Ovary (tissue), 9 donors: ENCODE data around the gene RAB17. TPM values are rescaled to one million over a fixed set of nuclear protein-coding genes. Genes with fewer than 3 reads are reported as not detected.

ENCODE experiments used
- DNase-seq, 5 donors: peaks; one replicate each; pipeline ENCODE4 v3.0.0-alpha.2; 2019 to 2020
- H3K27ac ChIP-seq, 2 donors: fragments of 200-600 bp; one replicate each; pipeline versions ENCODE4 v1.5.1 to v1.8.0; 2019 to 2022
- H3K27me3 ChIP-seq: fragments of 200-600 bp; one replicate; pipeline ENCODE4 v1.8.0; 2022
- H3K36me3 ChIP-seq: fragments of 200-600 bp; sonication (generic); one replicate; pipeline ENCODE4 v1.5.1; 2019
- H3K4me1 ChIP-seq: one replicate; pipeline ENCODE4 v1.8.1; 2013; ENCODE audit warnings: mild to moderate bottlenecking, moderate library complexity; ENCODE audit not compliant: insufficient read depth
- H3K4me3 ChIP-seq: fragments of 200-600 bp; sonication (generic); one replicate; pipeline ENCODE4 v1.5.1; 2017
- H3K9me3 ChIP-seq, 2 donors: fragments of 200-600 bp in 1 of 2; sonication (generic) in 1 of 2; one replicate each; pipeline versions ENCODE4 v1.5.1 to v1.8.1; 2013 to 2019; ENCODE audit warnings: mild to moderate bottlenecking in 1 of 2, moderate library complexity in 1 of 2
- EP300 ChIP-seq: sonication (generic); formaldehyde crosslinking; IDR thresholded peaks from one replicate; pipeline ENCODE4 v1.6.1; 2017; ENCODE audit warnings: antibody characterized with exemption
- POLR2A ChIP-seq: fragments of 450-650 bp; IDR thresholded peaks from one replicate; pipeline ENCODE4 v1.6.1; 2017; ENCODE audit warnings: antibody characterized with exemption, mild to moderate bottlenecking, moderate library complexity
- WGBS, 3 donors: extraction: QIAGEN DNeasy Blood & Tissue Kit in 1 of 3; methylation state at CpG; one replicate each; pipeline versions ENCODE4 v1.1.5 to v1.1.7; 2013 to 2017; 5-methylcytosine and 5-hydroxymethylcytosine counted together
- intact Hi-C, 4 donors: fragments of 100-400 bp; cut with DNase I; formaldehyde crosslinking; loops; one replicate each; pipeline versions ENCODE4 v1.11.0 to v1.15.1; 2022 to 2023
- polyA plus RNA-seq, 2 donors: library from polyadenylated mRNA; stranded (reverse); fragments of 200-250 nt in 1 of 2; fragments of 350-450 nt in 1 of 2; fragmentation: Illumina TruSeq in 1 of 2; extraction: RNeasy Lipid Tissue Mini Kit (QIAGEN cat#74804) in 1 of 2; gene quantifications; one replicate each; pipeline ENCODE4 v1.2.3, GENCODE V29; 2013 to 2014
- total RNA-seq, 7 donors: library from RNA; depleted of rRNA in 2 of 7; stranded (reverse); fragments of >200 nt in 2 of 7; fragmentation: NEBNext Ultra II Directional in 3 of 7; extraction: Animal tissue kit (Norgen Biotek cat#: 25700) in 3 of 7; gene quantifications; one replicate each; pipeline versions ENCODE4 v1.1.0 to v1.2.4, GENCODE V29; 2016 to 2023
- TF ChIP-seq, protein P1 (sequence below), 3 donors: fragments of 450-650 bp in 2 of 3; fragments of 200-600 bp in 1 of 3; IDR thresholded peaks; one replicate each; pipeline versions ENCODE4 v1.5.1 to v1.8.0; 2016 to 2022; ENCODE audit warnings: antibody characterized with exemption in 3 of 3, mild to moderate bottlenecking in 1 of 3
- donor health status: DM: no; HTN: no; CAD: no; lungs with moderate emphysema.
- donor health status: DM: no; HTN: no; CAD: no.
- donor health status: Bipolar disorder and iron deficiency.
- donor health status: DM: yes; HTN: yes; CAD: no.
- donor health status: DM: no; HTN: no; CAD: no.
- donor health status: DM: yes; HTN: yes; CAD: no.

RAB17 gene
- total and polyA plus RNA-seq, 9 donors: 0.38 to 19.3 (median 4.3) TPM

DNA sequence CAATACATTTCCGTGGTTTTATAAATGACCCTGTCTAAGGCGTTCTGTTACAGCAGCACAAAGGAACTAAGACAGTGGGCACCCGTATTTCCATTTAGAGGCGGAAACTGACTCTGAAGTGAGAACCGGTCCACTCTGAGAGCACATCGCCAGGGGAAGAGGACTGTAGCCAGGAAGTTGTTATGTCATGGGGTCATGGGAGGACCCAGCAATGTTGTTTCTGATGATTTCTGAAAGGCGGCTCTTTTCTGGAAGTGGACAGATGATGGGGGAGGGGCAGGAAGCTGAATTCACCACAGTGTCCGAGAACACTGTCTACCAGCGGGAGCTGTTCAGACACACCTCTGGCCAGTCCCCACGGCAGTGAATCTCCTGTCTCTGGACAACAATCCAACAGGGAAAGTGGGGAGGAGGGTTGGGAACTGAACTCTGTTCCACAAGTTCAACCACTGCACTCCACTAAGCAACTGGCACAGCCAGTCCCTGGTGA is 34.7 kb upstream of the RAB17 start:
- H3K36me3 ChIP-seq: no peaks in the 10 kb centered on the region
- H3K27me3 ChIP-seq: no peaks in the 10 kb centered on the region
- H3K9me3 ChIP-seq: no peaks in the 10 kb centered on the region
- no peak overlapping the region for H3K4me3 ChIP-seq
- 82 to 88% (median 82%) methylated on average over 10 of the region's 10 CpGs for WGBS, 3 donors
- H3K4me1 ChIP-seq: peaks cover 10% of the 10 kb centered on the region
- H3K27ac ChIP-seq: no peak overlapping the region
- DNase-seq: no peak
- TF ChIP-seq EP300: no peak
- no peak for TF ChIP-seq POLR2A
- TF ChIP-seq, protein P1, sequence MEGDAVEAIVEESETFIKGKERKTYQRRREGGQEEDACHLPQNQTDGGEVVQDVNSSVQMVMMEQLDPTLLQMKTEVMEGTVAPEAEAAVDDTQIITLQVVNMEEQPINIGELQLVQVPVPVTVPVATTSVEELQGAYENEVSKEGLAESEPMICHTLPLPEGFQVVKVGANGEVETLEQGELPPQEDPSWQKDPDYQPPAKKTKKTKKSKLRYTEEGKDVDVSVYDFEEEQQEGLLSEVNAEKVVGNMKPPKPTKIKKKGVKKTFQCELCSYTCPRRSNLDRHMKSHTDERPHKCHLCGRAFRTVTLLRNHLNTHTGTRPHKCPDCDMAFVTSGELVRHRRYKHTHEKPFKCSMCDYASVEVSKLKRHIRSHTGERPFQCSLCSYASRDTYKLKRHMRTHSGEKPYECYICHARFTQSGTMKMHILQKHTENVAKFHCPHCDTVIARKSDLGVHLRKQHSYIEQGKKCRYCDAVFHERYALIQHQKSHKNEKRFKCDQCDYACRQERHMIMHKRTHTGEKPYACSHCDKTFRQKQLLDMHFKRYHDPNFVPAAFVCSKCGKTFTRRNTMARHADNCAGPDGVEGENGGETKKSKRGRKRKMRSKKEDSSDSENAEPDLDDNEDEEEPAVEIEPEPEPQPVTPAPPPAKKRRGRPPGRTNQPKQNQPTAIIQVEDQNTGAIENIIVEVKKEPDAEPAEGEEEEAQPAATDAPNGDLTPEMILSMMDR (IDR thresholded peaks at IDR 0.05): no peak
- intact Hi-C loops: no loop called here

DNA sequence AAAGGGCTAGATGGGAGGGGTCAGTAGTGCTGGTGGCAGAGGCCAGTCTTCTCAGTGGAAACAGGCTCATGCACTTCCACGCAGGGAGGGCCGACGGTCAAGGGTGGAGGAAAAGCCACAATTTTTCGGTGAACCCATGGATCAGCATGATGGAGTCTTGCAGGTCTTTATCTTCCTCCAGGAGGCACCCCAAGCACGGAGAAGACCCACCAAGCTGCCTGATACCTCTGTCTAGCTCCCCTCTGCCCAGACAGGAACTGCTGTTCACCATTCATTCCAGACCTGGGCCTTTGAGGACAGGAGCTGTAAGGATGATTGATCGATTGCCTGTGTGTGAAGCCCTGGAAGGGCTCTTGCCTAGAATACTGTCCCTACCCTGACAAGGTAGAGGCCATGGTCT is 34.0 kb upstream of the RAB17 start:
- no peak for DNase-seq
- TF ChIP-seq, protein P1 (IDR thresholded peaks at IDR 0.05): no peak
- TF ChIP-seq POLR2A (no peak), EP300 (no peak)
- Histone ChIP-seq H3K4me3 (no peak overlapping the region), H3K4me1 (peaks cover 10% of the 10 kb centered on the region), H3K27ac (no peak overlapping the region), H3K36me3 (no peaks in the 10 kb centered on the region), H3K9me3 (no peaks in the 10 kb centered on the region), H3K27me3 (no peaks in the 10 kb centered on the region)
- 82 to 87% (median 85%) methylated on average over 6 of the region's 6 CpGs for WGBS, 3 donors
- intact Hi-C loops: no loop called here

DNA sequence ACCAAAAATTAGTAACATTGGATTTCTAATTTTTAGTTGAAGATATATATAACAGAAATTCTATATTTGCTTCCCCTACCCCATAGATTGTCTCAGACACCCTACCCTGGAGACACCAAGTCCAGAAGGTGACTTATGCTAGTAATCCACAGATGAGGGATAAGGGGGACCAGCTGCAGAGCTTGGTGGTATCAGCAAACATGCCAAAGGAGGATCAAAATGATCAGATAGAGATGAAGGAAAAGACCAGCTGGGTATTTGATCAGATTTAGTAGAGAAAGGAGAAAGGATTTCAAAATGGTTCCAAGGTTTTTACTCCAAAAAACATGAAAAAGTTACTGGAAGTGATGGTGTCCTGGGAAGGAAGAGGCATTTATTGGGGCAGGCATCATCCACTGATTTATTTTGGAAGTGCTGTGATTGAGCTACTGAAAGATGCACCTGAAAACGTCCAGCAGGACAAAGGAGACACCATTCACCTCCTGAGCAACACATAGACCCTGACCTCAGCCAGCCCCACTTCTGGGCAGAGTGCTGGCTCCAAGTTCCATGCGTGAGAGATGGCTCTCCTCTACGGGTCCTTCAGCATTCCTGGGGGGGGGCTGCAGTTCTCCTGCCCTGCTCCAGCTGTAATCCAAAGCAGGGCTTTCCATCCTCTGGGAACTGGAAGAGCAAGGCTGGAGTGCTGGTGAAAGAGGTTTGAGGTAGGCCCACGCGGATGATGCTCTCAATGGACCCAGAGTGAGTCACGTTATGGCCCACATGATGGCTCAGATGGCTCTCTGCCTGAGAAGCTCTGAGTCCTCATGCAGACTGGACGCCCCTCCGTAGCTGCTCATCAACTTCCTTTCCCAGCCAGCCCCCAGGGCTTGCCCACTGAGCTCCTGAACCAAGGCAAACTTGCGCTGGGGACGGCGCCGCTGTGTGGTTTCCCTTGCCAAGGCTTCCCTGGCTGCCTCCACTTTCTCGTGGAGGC is 33.2 kb upstream of the RAB17 start:
- no peak for DNase-seq
- no peaks in the 10 kb centered on the region for H3K36me3 ChIP-seq
- no peak overlapping the region for H3K4me3 ChIP-seq
- no peak overlapping the region for H3K27ac ChIP-seq
- H3K9me3 ChIP-seq: no peaks in the 10 kb centered on the region
- no peaks in the 10 kb centered on the region for H3K27me3 ChIP-seq
- 69 to 77% (median 71%) methylated on average over 13 of the region's 13 CpGs for WGBS, 3 donors
- H3K4me1 ChIP-seq: peaks cover 10% of the 10 kb centered on the region
- intact Hi-C loops: no loop called here
- no peak for TF ChIP-seq POLR2A
- no peak for TF ChIP-seq EP300
- TF ChIP-seq, protein P1 (IDR thresholded peaks at IDR 0.05): no peak

DNA sequence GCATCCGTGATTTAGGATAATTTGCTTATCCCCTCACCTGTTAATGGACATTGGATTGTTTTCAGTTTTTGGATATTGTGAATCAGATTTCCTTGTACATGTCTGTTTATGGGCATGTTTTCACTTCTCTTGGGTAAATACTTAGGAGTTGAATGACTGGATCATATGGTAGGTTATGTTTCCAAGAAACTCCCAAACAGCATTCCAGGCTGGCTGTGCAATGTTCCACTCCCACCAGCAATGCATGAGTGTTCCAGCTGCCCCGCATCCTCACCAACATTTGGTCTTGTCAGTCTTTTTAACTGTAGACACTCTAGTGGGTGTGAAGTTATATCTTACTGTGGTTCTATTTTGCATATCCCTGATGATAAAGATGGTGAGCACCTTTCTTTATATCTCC is 27.9 kb upstream of the RAB17 start:
- TF ChIP-seq POLR2A (no peak), EP300 (no peak)
- DNase-seq: no peak
- Histone ChIP-seq H3K4me1 (peaks cover 23% of the 10 kb centered on the region), H3K27me3 (no peaks in the 10 kb centered on the region), H3K9me3 (no peaks in the 10 kb centered on the region), H3K36me3 (no peaks in the 10 kb centered on the region), H3K4me3 (no peak overlapping the region), H3K27ac (no peak overlapping the region)
- intact Hi-C loops: no loop called here
- 70 to 77% (median 73%) methylated on average over 2 of the region's 2 CpGs for WGBS, 3 donors

DNA sequence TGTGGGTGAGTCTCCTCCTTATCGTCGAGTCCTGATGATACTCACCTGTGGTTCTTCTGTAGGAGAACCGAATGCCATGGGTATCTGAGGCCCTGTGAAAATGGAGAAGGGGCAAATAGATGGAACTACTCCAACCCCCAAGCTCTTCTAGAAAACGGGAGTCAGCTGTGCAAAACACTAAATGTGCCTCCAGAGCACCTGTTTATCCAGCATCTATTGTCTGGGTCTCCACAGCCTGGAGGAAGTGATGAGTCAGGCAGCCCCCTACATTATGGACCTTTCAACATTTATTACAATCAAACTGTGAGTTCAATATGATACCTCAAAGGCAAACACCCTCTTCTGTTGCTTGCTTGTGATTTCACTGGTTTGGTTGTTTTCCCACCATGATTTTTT is 27.1 kb upstream of the RAB17 start:
- H3K27ac ChIP-seq: no peak overlapping the region
- H3K27me3 ChIP-seq: no peaks in the 10 kb centered on the region
- peaks cover 23% of the 10 kb centered on the region for H3K4me1 ChIP-seq
- intact Hi-C loops: no loop called here
- DNase-seq: no peak
- no peak overlapping the region for H3K4me3 ChIP-seq
- no peaks in the 10 kb centered on the region for H3K9me3 ChIP-seq
- TF ChIP-seq EP300 (no peak), POLR2A (no peak)
- TF ChIP-seq, protein P1 (IDR thresholded peaks at IDR 0.05): no peak
- 15 to 42% (median 29%) methylated on average over 4 of the region's 4 CpGs for WGBS, 3 donors
- no peaks in the 10 kb centered on the region for H3K36me3 ChIP-seq
